Measurements from ENCODE around the gene CREB5.

Gene CREB5

GRCh38 chr7:28855538-28856217, 443.4 kb downstream of the CREB5 start:
- DNase-seq (ENCODE audit: low read depth): no peak

- DNase-seq (ENCODE audit: low read depth): no peak
Measured at GRCh38 chr7:28856656-28857055, 444.3 kb downstream of the CREB5 start.

GRCh38 chr7:28858206-28858605, 445.9 kb downstream of the CREB5 start:
- no peak for DNase-seq (ENCODE audit: low read depth)

- DNase-seq (ENCODE audit: low read depth): no peak
Measured at GRCh38 chr7:28858895-28859294, 446.6 kb downstream of the CREB5 start.

GRCh38 chr7:28861825-28862224, 449.5 kb downstream of the CREB5 start:
- DNase-seq (ENCODE audit: low read depth): no peak

- DNase-seq (ENCODE audit: low read depth): no peak
Measured at GRCh38 chr7:28862595-28863272, 450.4 kb downstream of the CREB5 start.

- DNase-seq (ENCODE audit: low read depth): no peak
Measured at GRCh38 chr7:28865601-28866144, 453.4 kb downstream of the CREB5 start.

GRCh38 chr7:28868712-28869111, 456.4 kb downstream of the CREB5 start:
- DNase-seq (ENCODE audit: low read depth): no peak

GRCh38 chr7:28871077-28871476, 458.8 kb downstream of the CREB5 start:
- DNase-seq (ENCODE audit: low read depth): no peak

- no peak for DNase-seq (ENCODE audit: low read depth)
Measured at GRCh38 chr7:28871631-28872030, 459.3 kb downstream of the CREB5 start.

GRCh38 chr7:28872226-28872625, 459.9 kb downstream of the CREB5 start:
- no peak for DNase-seq (ENCODE audit: low read depth)

GRCh38 chr7:28873365-28873764, 461.0 kb downstream of the CREB5 start:
- no peak for DNase-seq (ENCODE audit: low read depth)

GRCh38 chr7:28874001-28874400, 461.7 kb downstream of the CREB5 start:
- no peak for DNase-seq (ENCODE audit: low read depth)

Measured in activated T-cell treated with anti-CD3 and anti-CD28 coated beads for 1 hour (primary cell).